Muscle of leg (tissue), 11 donors: ENCODE data around the gene ANKFN1. TPM values are rescaled to one million over a fixed set of nuclear protein-coding genes. Genes with fewer than 3 reads are reported as not detected.

ENCODE experiments used
- DNase-seq: peaks from one replicate; pipeline ENCODE4 v3.0.0; 2013
- H3K27ac ChIP-seq: one replicate; pipeline ENCODE4 v1.5.1; 2013; ENCODE audit warnings: mild to moderate bottlenecking, low read length, control low read depth
- H3K27me3 ChIP-seq: one replicate; pipeline ENCODE4 v1.6.1; 2013; ENCODE audit warnings: low read length; ENCODE audit not compliant: control insufficient read depth, insufficient read depth
- H3K36me3 ChIP-seq: one replicate; pipeline ENCODE4 v1.6.1; 2013; ENCODE audit warnings: low read length; ENCODE audit not compliant: control insufficient read depth, insufficient read depth
- H3K4me1 ChIP-seq: one replicate; pipeline ENCODE4 v1.6.1; 2013; ENCODE audit warnings: low read length; ENCODE audit not compliant: control insufficient read depth, insufficient read depth
- H3K4me3 ChIP-seq: one replicate; pipeline ENCODE4 v1.5.1; 2013; ENCODE audit warnings: low read length, control low read depth
- H3K9me3 ChIP-seq: replicated peaks from 2 replicates; pipeline ENCODE4 v1.6.1; 2013; ENCODE audit warnings: low read depth, low read length; ENCODE audit not compliant: control insufficient read depth
- WGBS: methylation state at CpG from one replicate; pipeline ENCODE4 v1.1.5; 2013; ENCODE audit warnings: missing lambda C conversion rate; ENCODE audit not compliant: insufficient coverage; 5-methylcytosine and 5-hydroxymethylcytosine counted together
- polyA plus RNA-seq, 8 donors: library from polyadenylated mRNA; unstranded; fragments of 120-200 nt; gene quantifications; one replicate each; pipeline versions ENCODE4 v1.2.1 to v1.2.3, GENCODE V29; 2013; ENCODE audit warnings: inconsistent platforms in 1 of 8, low replicate concordance in 1 of 8; ENCODE audit not compliant: insufficient read length in 8 of 8, insufficient read depth in 1 of 8
- total RNA-seq: library from RNA; stranded (reverse); fragments of 120-200 nt; gene quantifications from one replicate; pipeline ENCODE4 v1.2.4, GENCODE V29; 2013

Gene ANKFN1
- total and polyA plus RNA-seq, 9 donors = 0.10 to 0.91 (median 0.39) TPM

GRCh38 chr17:56177361-56177760 is 24.1 kb downstream of the ANKFN1 start:
- no peak overlapping the region for H3K4me3 ChIP-seq
- H3K4me1 ChIP-seq = peaks cover 32% of the 10 kb centered on the region
- no peaks in the 10 kb centered on the region for H3K36me3 ChIP-seq
- DNase-seq = peak; percentile 25
- no peaks in the 10 kb centered on the region for H3K9me3 ChIP-seq
- WGBS = no CpG with 5 or more reads among the region's 2 CpGs
- no peaks in the 10 kb centered on the region for H3K27me3 ChIP-seq
- no peak overlapping the region for H3K27ac ChIP-seq

DNA sequence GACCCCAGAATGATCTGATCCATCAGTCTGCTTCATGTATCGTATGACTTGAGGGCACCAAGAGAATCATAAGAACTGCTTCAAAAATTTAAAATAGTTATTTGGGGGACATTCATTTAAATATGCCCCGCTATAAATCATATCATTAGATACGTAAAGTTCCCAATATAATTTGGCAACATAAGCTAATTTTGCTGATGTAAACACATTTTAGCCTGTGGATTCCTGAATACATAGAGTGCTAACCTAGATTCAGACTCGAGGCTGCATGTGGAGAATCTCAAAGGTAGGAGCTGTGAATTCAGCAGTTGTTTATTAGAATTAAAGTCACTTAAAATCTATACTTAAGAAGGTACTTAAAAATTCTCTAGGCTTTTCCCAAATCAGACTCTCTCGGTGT is 24.9 kb downstream of the ANKFN1 start:
- H3K27me3 ChIP-seq = no peaks in the 10 kb centered on the region
- H3K27ac ChIP-seq = no peak overlapping the region
- H3K4me1 ChIP-seq = peaks cover 24% of the 10 kb centered on the region
- no peak for DNase-seq
- no CpG with 5 or more reads among the region's 5 CpGs for WGBS
- H3K36me3 ChIP-seq = no peaks in the 10 kb centered on the region
- no peaks in the 10 kb centered on the region for H3K9me3 ChIP-seq
- no peak overlapping the region for H3K4me3 ChIP-seq

GRCh38 chr17:56182081-56182480 is 28.8 kb downstream of the ANKFN1 start:
- DNase-seq = no peak
- Histone ChIP-seq H3K9me3 (no peaks in the 10 kb centered on the region), H3K36me3 (no peaks in the 10 kb centered on the region), H3K4me1 (no peaks in the 10 kb centered on the region), H3K4me3 (no peak overlapping the region), H3K27ac (no peak overlapping the region), H3K27me3 (no peaks in the 10 kb centered on the region)
- no CpG with 5 or more reads among the region's 1 CpG for whole genome bisulfite sequencing

- DNase-seq = no peak
- Histone ChIP-seq H3K27ac (no peak overlapping the region), H3K36me3 (no peaks in the 10 kb centered on the region), H3K9me3 (no peaks in the 10 kb centered on the region), H3K4me3 (no peak overlapping the region), H3K27me3 (no peaks in the 10 kb centered on the region), H3K4me1 (no peaks in the 10 kb centered on the region)
- 69% methylated on average over 4 of the region's 6 CpGs for WGBS
Observed at GRCh38 chr17:56184650-56185049, 31.4 kb downstream of the ANKFN1 start.

GRCh38 chr17:56185491-56186221 is 32.4 kb downstream of the ANKFN1 start:
- no peak for DNase-seq
- no peaks in the 10 kb centered on the region for H3K27me3 ChIP-seq
- H3K4me1 ChIP-seq = no peaks in the 10 kb centered on the region
- no peak overlapping the region for H3K27ac ChIP-seq
- no peak overlapping the region for H3K4me3 ChIP-seq
- no peaks in the 10 kb centered on the region for H3K9me3 ChIP-seq
- H3K36me3 ChIP-seq = no peaks in the 10 kb centered on the region
- WGBS = no CpG with 5 or more reads among the region's 6 CpGs

- peak; percentile 61 for DNase-seq
- Histone ChIP-seq H3K27me3 (no peaks in the 10 kb centered on the region), H3K27ac (no peak overlapping the region), H3K9me3 (no peaks in the 10 kb centered on the region), H3K4me3 (no peak overlapping the region), H3K4me1 (no peaks in the 10 kb centered on the region), H3K36me3 (no peaks in the 10 kb centered on the region)
- WGBS = 50% methylated on average over 2 of the region's 7 CpGs
Observed at GRCh38 chr17:56186222-56186786, 33.0 kb downstream of the ANKFN1 start.

GRCh38 chr17:56203430-56203829 is 50.2 kb downstream of the ANKFN1 start:
- H3K4me3 ChIP-seq = no peak overlapping the region
- 91% methylated on average over 1 of the region's 5 CpGs for WGBS
- no peaks in the 10 kb centered on the region for H3K9me3 ChIP-seq
- no peaks in the 10 kb centered on the region for H3K27me3 ChIP-seq
- no peak for DNase-seq
- no peaks in the 10 kb centered on the region for H3K36me3 ChIP-seq
- H3K27ac ChIP-seq = no peak overlapping the region
- H3K4me1 ChIP-seq = no peaks in the 10 kb centered on the region

GRCh38 chr17:56206351-56206750 is 53.1 kb downstream of the ANKFN1 start:
- no peaks in the 10 kb centered on the region for H3K9me3 ChIP-seq
- H3K27me3 ChIP-seq = no peaks in the 10 kb centered on the region
- no peaks in the 10 kb centered on the region for H3K36me3 ChIP-seq
- WGBS = 90% methylated on average over 6 of the region's 6 CpGs
- H3K4me1 ChIP-seq = no peaks in the 10 kb centered on the region
- no peak for DNase-seq
- H3K4me3 ChIP-seq = no peak overlapping the region
- H3K27ac ChIP-seq = no peak overlapping the region

DNA sequence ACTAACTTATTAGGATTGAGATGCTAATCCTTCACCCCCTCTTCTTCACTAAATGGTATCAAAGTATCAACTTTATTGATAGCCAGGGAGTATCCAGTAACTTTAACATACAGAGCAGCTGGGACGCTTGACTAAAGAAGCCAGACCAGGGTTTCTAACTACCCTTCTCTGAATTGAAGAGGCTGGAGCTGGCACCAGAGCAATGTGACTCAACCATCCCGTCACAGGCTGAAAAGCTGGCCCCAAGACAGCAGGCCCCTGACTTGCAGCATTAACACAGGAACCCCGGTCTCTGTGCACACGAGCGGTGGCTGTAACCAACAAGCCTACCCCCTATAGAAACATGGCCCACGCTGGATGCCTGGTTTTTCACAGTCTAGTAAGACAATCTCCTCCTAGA is 59.8 kb downstream of the ANKFN1 start:
- Histone ChIP-seq H3K27me3 (no peaks in the 10 kb centered on the region), H3K27ac (no peak overlapping the region), H3K9me3 (no peaks in the 10 kb centered on the region), H3K36me3 (no peaks in the 10 kb centered on the region), H3K4me3 (no peak overlapping the region), H3K4me1 (no peaks in the 10 kb centered on the region)
- DNase-seq = no peak
- WGBS = 39% methylated on average over 2 of the region's 6 CpGs

DNA sequence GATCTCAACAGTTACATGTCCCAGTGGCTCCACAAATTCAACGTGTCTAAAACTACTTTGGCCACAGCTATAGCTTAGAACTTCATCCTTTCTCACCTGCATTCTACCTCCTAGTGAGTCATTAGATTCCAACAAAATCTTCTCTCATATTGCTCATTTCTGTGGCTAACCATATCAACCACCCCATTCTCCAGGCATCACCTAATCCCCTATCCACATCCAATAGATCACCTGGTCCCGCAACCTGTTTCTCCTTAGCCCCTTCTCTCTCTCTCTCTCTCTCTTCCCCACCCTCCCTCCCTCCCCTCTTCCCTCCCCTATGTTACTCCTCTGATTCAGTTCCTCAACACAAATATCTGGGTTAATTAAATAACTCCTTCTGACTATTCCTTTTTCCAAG is 64.6 kb downstream of the ANKFN1 start:
- WGBS = 57% methylated on average over 2 of the region's 2 CpGs
- DNase-seq = no peak
- no peak overlapping the region for H3K4me3 ChIP-seq

More for the DNA sequence above, 64.6 kb downstream of the ANKFN1 start:
- Histone ChIP-seq H3K27ac (no peak overlapping the region), H3K27me3 (no peaks in the 10 kb centered on the region), H3K36me3 (no peaks in the 10 kb centered on the region), H3K4me1 (no peaks in the 10 kb centered on the region), H3K9me3 (no peaks in the 10 kb centered on the region)
